Stimulated activated CD8-positive, alpha-beta memory T cell treated with anti-CD3 and anti-CD28 coated beads, Interleukin-7, amount 100 ng/mL, for 4 hours (primary cell): ENCODE results near the gene KLHL26.
"Not testable (repeated sequence)": the region's sequence is repeated elsewhere in the genome, so short reads cannot be mapped to it uniquely, and the experiment has no call there.

Experiments
- DNase-seq, 2 donors: peaks; one replicate each; pipeline ENCODE4 v3.0.0-alpha.2; 2020; ENCODE audit warnings: low read depth in 2 of 2

The KLHL26 gene

DNA sequence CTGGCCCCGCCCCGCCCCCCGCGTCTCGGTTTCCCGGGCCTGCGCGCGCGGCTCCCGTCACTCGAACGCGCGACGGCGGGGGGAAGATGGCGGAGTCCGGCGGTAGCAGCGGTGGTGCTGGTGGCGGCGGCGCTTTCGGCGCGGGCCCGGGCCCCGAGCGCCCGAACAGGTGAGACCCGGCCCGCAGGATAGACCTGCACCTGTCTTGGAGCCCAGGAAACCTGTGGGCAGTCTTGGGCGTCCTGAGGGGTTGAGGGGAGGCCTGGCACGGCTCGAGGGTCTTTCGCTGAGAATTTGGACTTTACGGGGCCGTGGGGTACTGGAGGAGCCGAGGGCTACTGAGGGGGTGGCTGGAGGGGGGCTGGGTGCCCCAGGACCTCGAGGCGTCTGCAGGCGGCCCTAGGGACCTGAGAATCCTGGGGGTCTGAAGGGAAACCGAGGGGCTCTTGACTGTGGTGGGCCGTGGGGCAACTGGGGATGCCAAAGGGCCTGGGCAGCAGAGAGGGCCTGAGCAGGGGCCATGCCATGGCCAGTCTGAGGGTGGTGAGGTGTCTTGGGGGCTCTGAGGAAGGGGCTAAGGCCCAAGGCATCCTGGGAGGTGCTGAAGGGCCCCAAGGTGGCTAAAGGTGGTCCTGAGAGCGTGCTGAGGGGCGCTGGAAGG lies at the start of gene KLHL26:
Gene KLHL26, plus strand, starts transcription at position 60 of the 661 bp plus-strand sequence. Its CDS starts 27 bp downstream, at position 87.
- DNase-seq = no peak

- no peak for DNase-seq
Observed at GRCh38 chr19:18587561-18587960, 49.3 kb upstream of the KLHL26 start.

DNA sequence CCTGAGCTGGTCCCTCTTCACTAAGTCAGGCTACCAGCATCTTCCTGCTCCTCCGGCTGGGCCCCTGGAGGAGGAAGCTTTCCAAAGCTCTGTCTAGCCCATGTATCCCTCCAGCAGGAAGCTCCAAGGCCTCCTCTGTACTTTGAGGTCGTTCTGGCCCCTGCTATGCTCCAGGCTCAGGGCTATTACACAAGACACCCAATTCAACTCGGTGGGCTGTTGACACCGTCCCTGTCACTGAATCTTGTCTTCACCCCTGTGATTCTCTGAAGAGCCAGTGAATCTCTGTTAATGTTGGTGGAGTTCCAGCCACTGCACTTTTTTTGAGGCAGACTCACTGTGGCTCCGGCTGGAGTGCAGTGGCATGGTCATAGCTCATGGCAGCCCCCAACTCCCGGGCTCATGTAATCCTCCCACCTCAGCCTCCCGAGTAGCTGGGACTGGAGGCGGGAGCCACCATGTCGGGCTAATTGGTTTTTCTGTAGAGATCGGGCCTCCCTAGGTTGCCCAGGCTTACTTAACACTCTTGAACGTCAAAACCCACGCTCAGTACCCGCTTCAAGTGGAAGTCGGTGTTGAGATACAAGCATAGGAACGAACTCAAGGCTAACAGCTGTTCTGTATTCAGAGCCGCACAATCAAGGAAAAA lies 48.7 kb upstream of the KLHL26 start:
- no peak for DNase-seq

GRCh38 chr19:18588611-18589379 lies 48.0 kb upstream of the KLHL26 start, which contains the start of gene REX1BD:
Gene REX1BD, plus strand, starts transcription at chr19:18588798. Its CDS starts 4 bp downstream, at chr19:18588802.
- peak; percentile 88 to 91 for DNase-seq

GRCh38 chr19:18589380-18590272 lies 47.2 kb upstream of the KLHL26 start:
- DNase-seq = peak; percentile 21 to 59

GRCh38 chr19:18590273-18591272 lies 46.3 kb upstream of the KLHL26 start:
- no peak for DNase-seq

- no peak for DNase-seq
Observed at GRCh38 chr19:18591735-18592385, 45.0 kb upstream of the KLHL26 start.

DNA sequence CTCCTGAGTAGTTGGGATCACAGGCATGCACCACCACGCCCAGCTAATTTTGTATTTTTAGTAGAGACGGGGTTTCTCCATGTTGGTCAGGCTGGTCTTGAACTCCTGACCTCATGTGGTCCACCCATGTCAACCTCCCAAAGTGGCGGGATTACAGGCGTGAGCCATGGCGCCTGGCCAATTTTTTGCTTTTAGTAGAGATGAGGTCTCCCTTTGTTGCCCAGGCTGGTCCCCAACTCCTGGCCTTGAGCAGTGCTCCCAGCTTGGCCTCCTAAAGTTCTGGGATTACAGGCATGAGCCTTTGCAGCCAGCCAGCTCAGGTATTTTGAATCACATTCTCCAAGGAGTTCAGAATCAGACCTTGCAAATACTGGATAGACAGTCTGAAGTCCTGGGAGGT lies 44.1 kb upstream of the KLHL26 start:
- DNase-seq = not testable (repeated sequence)

- DNase-seq = no peak
Observed at GRCh38 chr19:18593367-18594095, 43.3 kb upstream of the KLHL26 start.

- DNase-seq = peak; percentile 39 to 67
Observed at GRCh38 chr19:18594096-18594823, 42.6 kb upstream of the KLHL26 start.

- no peak for DNase-seq
Observed at GRCh38 chr19:18594824-18595373, 41.9 kb upstream of the KLHL26 start.

DNA sequence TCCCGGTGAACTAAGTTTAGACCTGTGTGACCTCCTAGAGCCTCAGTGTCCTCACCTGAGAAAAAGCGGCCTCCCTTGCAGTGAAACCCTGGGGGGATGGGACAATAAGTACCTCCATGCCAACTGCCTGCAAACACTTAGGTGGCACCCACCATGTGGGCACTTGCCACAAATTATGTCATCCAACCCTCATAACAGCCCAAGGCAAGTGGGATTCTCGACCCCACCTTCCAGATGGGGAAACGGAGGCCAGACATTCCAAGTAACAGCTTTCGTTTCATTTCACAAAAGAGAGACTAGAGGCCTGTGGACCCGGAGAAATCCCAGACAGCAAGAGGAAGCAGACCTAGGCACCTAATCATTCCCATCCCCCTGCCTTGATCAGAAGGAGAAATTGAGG lies 41.4 kb upstream of the KLHL26 start:
- DNase-seq = no peak

- no peak for DNase-seq
Observed at GRCh38 chr19:18596752-18597157, 40.1 kb upstream of the KLHL26 start.

- no peak for DNase-seq
Observed at GRCh38 chr19:18597809-18598660, 38.8 kb upstream of the KLHL26 start.

DNA sequence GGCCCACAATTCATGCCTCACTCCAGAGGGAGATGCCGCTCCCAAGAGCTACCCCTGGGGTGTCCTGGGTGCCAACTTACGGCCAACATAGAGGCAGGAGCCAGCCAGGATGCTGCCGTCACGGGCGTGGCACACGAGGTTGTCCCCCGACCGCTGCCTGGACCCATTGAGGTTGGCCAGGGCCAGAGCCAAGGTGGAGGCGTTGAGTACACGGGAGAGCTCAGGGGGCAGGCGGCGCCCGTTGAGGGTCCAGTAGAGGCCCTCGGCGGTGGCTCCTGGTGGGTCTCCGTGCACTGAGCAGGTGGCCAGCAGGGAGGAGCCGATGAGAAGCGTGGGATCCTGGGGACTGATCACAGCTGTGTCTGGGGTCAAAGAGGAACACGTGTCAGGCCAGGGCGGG lies 37.3 kb upstream of the KLHL26 start:
- no peak for DNase-seq

GRCh38 chr19:18600692-18601397 lies 36.0 kb upstream of the KLHL26 start:
- not testable (repeated sequence) for DNase-seq
